ENCODE measurements around the gene FXYD3.

The FXYD3 gene

DNA sequence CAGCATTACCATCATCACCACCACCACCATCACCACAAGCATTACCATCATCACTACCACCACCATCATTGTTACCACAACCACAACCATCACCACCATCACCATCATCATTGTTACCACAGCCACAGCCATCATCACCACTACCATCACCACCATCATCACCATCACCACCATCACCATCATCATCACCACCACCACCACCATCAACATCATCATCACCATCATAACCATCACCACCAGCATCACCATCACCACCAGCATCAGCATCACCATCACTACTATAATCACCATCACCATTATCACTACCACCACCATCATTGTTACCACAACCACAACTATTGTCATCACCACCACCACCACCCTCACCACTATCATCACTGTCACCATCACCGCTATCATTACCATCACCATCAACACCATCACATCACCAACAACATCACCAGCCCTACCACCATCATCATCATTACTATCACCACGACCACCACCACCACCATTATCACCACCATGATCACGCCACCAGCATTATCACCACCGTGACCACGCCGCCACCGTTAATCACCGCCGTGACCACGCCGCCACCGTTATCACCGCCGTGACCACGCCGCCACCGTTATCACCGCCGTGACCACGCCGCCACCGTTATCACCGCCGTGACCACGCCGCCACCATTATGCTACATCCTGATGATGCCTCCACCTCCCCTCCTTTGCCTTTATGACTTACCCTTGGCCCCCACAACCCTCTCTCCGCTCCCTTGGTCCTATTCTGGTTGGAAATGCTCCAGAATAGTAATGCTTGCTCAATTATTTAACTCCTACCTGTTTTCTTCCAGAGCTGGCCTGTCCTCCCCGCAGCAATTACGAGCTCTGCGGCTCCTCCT lies 10.0 kb upstream of the FXYD3 start:
- DNase-seq (ENCODE audit: insufficient read length, low spot score) (no peak), FAIRE-seq (peak; percentile 95)

DNA sequence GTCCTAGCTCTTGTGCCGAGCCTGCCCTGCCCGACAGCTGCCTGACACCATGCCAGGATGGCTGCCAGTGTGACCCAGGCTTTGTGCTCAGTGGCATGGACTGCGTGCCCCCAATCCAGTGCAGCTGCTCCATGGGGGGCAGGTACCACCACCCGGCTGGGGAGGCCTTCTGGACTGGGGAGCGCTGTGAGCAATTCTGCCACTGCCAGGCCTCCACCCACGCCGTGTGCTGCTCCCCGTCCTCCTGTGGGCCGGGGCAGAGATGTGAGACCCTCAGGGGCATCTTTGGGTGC lies 9.4 kb upstream of the FXYD3 start:
- FAIRE-seq (no peak), DNase-seq (ENCODE audit: insufficient read length, low spot score) (no peak)

DNA sequence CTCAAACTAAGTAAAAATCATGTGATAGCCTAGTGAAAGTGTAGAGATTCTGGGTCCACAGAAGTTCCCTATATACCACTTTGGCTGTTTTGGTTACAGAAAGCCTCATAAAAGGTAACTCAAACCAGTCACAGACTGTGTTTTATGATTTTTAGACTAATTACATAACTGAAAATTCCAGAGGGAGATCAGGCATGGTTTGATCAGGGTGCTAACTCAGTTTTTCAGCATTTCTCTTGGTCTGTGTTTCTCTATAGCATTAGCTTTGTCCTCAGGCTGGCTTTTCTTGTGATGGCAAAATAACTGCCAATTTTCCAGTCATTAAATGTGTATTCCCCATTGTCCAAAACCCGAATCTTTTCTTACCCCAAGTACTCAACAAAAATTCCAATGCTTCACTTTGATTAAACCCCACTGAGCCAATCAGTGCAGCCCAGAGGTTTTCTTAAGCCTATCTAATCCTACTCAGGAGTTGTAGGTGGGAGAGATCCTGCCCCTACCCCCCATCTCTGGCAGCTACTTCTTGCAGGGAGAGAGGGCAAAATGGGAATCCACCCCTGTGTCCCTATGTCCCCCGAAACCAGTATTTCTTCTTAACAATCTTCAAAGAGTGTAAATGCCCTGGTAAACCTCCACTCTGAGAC lies 8.6 kb upstream of the FXYD3 start:
- FAIRE-seq (no peak), DNase-seq (ENCODE audit: insufficient read length, low spot score) (no peak)

DNA sequence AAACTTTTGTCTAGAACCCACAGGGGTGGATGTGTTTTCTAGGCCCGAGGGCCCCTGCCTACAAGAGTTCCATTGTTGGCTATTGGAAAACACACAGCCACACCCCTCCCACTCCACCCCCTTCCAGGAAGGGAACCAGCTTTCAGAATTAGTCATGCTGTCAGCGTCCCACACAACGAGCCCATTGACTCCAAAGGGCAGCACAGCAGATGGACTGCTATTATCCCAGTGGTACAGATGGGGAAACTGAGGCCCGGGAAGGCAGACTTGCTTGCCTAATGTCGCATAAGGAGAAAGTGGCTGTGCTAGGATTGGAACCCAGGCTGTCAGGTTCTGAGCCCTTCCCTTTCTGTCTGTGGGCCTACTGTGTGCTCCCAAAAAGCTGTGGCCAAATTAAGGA lies 8.1 kb upstream of the FXYD3 start:
- DNase-seq (ENCODE audit: insufficient read length, low spot score) (no peak), FAIRE-seq (no peak)

DNA sequence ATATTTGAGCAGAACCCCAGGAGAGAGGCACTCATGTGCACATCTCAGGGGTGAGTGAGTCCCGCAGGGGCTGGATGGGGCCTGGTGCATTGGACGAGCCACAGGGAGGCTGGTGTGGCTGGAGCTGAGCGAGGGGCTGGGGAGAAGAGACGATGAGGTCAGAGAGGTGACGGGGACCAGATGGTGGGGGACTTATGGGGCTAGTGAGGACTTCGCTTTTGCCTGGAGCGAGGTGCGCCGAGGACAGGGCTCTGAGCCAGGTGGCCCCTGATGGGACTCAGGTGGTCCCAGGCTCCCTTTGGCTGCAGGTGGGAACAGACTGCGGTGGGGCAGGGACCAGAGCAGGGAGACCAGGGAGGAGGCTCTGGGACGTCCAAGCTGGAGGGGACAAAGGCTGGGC lies 6.9 kb upstream of the FXYD3 start:
- no peak for FAIRE-seq
- DNase-seq (ENCODE audit: insufficient read length, low spot score): no peak

DNA sequence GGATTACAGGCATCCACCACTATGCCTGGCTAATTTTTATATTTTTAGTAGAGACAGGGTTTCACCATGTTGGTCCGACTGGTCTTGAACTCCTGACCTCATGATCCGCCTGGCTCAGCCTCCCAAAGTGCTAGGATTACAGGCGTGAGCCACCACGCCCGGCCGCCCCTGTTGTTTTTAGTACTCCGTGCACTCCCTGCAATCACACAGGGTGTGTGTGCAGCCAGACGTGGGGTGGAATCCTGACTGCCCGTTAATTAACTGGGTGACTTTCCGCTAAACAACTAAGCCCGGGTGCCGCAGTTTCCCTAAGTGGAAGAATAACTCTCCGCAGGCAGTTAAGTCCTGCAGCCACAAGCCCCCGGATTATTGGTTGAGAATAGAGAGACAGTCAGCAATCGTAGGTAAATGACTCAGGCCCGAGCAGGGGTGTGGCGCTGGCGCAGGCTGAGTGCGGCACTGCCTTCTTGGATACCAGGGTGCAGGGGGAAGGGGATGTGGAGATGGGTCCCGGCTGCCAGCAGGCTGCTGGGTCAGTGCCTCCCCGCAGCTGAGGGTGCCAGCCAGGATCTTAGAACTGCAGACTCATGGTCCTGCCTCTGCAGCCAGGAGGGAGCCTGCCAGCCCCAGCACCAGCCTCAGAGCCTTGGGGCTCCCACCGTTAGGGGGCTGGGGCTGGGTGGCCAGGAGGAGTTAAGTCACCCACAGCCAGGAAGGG lies 6.1 kb upstream of the FXYD3 start:
- FAIRE-seq: no peak

DNA sequence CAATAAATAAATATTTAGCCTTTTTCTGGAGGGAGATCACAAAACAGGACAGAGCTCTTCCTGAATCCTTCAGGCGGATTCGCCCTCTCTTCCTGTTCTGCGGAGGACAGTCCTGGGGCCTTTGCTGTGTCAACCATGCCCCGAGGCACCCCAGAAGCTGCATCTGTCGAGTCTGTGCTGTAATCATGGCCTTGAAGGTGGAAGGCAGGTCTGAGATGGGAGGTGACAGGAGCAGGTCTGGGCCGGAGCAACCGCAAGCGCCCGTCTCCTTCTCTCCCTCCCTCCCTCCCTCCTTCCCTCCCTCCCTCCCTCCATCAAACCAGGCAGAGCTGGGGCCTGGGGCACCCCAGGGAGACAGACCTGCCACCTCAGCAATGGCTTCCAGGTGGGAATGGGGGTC lies 4.6 kb upstream of the FXYD3 start:
- no peak for DNase-seq (ENCODE audit: insufficient read length, low spot score)
- no peak for FAIRE-seq

More for the DNA sequence above, 6.1 kb upstream of the FXYD3 start:
- no peak for DNase-seq (ENCODE audit: insufficient read length, low spot score)

DNA sequence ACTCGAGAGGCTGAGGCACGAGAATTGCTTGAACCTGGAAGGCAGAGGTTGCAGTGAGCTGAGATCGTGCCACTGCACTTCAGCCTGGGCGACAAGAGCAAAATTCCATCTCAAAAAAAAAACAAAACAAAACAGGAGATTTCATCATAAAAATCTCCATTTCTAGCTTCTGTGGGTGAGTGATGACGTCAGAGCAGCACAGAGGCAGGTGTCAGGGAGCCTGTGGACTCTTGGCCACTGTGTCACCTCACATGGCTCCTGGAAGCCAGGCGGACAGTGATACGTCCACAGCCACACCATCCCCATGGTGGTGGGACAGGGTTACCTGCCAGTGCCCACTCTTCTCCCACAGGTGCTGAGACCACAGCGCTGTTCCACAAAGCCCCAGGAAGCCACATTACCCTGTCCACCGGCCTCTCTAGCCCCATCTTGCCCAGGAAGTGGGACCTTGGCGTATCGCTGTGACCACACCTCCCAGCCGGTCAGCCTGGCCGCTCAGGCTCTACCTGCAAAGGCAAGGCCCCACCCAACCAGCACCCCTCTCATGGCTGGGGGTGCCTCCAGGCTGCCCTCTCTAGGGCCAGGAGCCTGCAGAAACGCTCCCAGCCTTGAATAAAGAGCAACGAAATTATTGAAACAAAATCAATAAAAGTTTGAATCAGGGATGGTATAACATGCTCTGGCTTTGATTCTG lies 2.5 kb upstream of the FXYD3 start:
- FAIRE-seq: no peak
- no peak for DNase-seq (ENCODE audit: insufficient read length, low spot score)

DNA sequence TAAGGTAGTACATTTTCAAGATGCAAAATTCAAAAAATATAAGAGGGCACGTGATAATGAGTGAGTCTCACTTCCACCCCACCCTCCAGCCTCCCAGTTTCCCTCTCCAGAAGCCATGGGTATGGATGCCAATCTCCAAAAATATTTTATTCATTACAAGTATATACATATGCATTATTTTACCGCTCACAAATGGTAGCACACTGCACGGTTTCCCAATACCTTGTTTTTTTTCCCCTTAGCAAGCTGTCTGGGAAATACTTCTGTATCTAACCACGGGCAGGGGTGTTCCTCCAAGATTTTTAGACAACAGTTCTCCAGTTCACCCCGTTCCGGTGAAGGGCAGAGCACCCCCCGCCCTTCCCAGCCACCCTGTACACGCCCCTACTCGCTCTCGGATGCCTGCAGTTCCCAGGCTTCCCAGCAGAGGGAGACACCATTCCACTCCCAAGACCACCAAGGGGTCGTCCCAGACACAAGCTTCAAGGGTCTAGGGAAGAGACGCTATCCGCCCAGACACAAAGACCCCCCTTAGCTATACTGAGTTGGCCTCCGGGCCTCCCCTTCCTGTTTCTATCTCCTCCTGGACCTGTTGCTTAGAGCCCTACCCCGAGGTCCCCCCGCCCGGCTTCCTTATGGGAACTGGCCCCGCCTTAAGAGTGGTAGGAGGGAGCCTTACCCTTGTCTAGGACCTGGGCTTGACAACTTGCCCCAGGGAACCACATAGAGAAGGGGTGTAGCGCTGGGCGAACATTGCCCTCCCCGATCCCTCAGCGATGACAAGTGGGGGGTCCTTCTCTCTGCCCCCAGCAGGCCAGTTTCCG lies 1.1 kb upstream of the FXYD3 start:
- FAIRE-seq (peak; percentile 13), DNase-seq (ENCODE audit: insufficient read length, low spot score) (peak; percentile 80)

DNA sequence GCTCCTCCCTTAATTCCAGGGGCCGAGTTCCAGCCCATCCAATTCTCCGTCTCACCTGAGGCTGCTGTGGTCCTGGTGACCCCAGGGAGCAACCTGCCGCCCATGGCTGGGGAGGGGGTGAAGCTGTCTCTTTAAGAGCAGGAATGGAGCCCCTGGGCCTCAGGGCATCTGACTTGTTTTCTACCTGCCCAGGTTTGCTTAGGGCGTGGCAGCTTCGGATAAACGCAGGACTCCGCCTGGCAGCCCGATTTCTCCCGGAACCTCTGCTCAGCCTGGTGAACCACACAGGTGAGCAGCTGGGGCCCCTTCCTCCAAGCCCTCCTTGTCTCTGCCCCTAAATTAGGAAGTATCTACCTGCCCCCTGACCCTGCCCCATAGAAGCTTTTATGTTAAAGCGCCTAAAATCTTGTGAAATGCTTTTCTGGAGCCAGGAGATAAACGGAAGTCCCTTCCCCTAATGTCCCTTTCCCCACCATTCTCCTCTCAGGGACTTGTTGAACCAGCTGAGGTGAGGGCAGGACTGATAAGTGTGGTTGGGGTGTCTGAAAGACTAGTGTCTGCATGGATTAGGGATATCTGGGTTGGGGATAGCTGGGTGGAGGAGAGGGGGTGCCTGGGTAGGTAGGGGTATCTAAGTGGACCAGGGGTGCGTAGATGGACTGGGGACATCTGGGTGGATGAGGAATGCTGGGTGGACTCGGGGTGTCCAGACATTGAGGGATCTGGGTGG lies 614 bp downstream of the FXYD3 start:
- no peak for FAIRE-seq
- DNase-seq (ENCODE audit: insufficient read length, low spot score): no peak

DNA sequence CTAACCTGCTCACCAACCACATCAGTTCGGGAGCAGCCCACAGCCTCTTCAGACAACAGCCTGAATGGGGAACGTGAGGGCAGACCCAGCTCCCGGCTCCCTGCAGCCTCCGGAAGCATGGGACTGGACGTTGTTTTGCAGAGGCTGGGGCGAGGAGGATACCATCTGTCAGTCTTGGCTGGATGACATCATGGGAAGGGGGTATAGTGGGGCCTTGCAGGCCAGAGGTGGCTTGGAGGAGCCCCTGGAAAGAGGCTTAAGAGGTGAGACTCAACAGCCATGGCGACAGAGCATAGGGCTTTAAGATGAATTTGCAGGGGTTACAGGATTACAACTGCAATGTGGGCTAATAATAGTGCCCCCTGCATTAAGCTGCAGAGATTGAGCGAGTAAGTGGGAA lies 1.5 kb downstream of the FXYD3 start:
- DNase-seq (ENCODE audit: insufficient read length, low spot score) (no peak), FAIRE-seq (no peak)

DNA sequence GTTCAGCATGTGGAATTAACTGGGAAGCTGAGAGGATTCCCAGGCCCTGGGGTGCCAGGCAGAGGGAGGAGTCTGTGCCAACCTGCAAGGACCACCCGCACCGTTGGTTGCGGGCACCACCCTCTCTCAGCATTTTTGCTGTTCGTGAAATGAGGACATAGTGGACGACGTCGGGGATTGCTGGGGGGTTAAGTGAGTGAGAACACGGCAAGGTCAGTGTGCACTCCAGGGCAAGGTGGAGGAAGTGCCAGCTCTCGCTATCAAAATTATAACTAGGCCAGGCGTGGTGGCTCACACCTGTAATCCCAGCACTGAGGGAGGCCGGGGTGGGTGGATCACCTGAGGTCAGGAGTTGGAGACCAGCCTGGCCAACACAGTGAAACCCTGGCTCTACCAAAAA lies 2.2 kb downstream of the FXYD3 start:
- no peak for FAIRE-seq
- DNase-seq (ENCODE audit: insufficient read length, low spot score): no peak

DNA sequence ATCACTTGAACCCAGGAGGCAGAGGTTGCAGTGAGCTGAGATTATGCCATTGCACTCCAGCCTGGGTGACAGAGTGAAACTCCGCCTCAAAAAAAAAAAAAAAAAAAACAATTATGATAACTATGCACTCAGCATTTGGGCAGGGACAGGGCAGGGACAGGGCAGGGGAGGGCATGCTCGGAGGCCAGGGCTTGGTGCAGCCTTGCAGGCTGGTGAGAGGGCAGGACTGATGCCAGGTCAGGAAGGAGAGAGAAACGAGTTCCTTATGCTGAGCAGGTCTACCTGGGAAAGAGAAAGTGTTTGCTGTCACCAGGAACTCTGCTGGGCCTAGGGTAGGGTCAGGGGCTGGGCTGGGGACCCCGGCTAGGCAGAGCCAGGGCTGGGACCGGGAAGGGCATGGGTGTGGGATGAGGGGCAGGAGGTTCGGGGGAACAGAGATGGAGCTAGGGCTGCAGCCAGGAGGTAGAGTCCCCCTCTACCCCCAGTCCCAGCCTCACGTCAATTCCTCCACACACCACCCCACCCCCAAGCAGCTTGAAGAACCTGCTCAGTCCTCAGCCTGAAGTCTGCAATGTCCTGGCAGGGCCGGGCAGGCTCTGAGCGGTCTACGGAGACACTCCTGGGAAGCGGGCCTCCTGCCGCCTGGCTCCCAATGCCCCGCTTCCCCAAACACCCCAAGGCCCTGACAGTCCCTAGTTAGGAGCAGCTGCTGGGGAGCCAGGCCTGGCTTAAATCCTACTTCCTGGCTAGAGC lies 2.8 kb downstream of the FXYD3 start:
- FAIRE-seq: no peak
- DNase-seq (ENCODE audit: insufficient read length, low spot score): no peak

DNA sequence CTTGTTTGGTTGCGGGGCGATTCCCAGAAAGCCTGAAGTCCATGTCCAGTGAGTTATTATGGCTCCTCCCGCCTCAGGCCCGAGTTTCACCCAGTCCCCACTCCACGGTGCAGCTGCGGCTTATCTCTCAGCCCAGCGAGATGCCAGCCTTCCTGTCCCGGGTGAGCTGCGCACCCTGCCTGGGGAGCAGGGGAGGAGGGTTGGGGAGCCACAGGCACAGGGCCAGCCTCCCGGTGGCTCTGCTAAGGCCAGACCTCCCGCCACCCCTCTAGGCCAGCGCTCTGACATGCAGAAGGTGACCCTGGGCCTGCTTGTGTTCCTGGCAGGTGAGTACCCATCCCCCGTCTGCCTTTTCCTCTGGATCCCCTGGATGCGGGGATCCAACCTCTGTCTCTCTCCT lies 3.5 kb downstream of the FXYD3 start:
- FAIRE-seq: no peak
- no peak for DNase-seq (ENCODE audit: insufficient read length, low spot score)

DNA sequence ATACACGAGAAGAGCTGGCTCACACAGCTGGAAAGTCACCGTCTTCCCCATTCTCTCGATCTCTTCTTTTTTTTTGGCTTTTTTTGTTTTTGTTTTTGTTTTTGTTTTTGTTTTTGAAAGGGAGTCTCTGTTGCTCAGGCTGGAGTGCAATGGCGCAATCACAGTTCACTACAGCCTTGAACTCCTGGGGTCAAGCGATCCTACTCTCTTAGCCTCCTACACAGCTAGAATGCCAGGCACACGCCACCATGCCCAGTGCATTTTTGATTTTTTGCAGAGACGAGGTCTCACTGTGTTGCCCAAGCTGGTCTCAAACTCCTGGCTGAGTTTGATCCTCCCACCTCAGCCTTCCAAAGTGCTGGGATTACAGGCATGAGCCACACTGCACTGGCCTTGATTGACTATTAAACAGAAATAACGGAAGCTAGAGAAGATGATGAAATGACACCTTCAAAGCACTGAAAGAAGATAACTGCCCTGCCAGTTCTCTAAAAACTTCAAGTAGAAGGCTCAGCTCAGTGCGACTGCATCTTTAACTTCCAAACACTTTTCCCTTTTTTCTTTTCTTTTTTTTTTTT lies 4.0 kb downstream of the FXYD3 start:
- DNase-seq (ENCODE audit: insufficient read length, low spot score) (no peak), FAIRE-seq (no peak)

DNA sequence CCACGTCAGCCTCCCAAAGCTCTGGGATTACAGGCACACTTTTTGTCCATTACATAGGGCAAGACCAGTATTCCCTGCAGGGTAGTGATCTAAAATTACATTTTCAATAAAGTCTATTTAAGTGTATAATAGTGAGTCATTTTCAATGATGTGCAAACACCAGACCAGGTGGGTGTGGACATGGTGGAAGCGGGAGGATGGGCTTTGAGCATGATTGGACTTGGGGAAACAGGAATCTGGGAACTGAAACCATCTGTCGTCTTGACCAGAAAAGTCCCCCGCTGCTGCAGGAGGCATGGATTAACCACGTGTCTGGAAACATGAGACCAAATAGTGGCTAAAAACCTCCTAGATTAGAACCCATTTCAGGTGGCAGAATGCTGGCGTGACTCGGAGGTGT lies 4.9 kb downstream of the FXYD3 start:
- no peak for FAIRE-seq
- no peak for DNase-seq (ENCODE audit: insufficient read length, low spot score)

DNA sequence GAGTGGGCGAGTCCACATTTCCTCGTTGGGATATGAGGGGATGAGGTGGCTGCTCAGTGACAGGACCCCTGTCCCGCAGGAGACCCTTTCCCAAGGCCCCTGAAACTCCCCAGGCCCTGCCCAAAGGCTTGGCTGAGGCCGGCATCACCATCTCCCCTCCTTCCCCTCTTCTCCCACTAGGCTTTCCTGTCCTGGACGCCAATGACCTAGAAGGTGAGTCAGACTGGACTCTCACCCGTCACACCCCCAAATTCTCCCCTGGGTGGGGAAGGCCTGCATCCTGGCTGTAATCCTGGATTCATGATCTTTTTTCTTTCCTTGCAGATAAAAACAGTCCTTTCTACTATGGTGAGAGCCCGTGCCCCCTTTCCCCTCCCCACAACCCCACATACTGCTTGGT lies 5.3 kb downstream of the FXYD3 start:
- FAIRE-seq (no peak), DNase-seq (ENCODE audit: insufficient read length, low spot score) (no peak)

DNA sequence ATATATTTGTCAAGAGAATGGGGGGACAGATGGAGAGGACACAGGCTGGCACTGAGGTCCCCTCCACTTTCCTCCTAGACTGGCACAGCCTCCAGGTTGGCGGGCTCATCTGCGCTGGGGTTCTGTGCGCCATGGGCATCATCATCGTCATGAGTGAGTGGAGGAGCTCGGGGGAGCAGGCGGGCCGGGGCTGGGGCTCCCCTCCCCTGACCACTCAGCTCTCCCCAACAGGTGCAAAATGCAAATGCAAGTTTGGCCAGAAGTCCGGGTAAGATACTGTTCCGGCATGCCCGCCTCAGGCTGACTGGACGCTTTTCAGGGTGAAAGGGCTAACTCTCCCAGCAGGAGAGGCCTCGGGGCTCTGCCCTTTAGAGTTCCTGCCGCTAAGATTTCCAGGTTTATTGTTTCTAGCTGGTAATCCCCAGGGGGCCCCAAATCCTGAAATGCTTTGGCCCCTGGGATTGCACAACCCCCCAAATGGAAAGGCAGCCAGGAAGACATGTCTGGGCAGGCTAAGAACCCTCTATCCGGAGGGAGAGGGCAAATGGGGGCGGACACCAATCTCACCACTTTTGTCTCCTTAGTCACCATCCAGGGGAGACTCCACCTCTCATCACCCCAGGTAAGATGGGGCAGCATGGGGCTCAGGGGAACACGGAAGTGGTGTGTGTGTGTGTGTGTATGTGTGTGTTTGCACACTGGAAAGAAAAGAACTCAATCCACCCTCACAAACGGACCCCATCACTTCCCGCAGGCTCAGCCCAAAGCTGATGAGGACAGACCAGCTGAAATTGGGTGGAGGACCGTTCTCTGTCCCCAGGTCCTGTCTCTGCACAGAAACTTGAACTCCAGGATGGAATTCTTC lies 7.3 kb downstream of the FXYD3 start:
- FAIRE-seq (no peak), DNase-seq (ENCODE audit: insufficient read length, low spot score) (no peak)

Data from HTR-8/SVneo (cell line).